SKM-1 treated with dmso at 0.1 percent for 144 hours (cell line): ENCODE data around the gene EGFLAM.
A peak's percentile ranks its signal among the peaks of the same experiment; 100 is the strongest.

Source experiments
- DNase-seq: peaks from one replicate; lab custom pipeline; 2025; ENCODE audit not compliant: unreplicated experiment; lab: John Stamatoyannopoulos, UW

The EGFLAM gene

DNA sequence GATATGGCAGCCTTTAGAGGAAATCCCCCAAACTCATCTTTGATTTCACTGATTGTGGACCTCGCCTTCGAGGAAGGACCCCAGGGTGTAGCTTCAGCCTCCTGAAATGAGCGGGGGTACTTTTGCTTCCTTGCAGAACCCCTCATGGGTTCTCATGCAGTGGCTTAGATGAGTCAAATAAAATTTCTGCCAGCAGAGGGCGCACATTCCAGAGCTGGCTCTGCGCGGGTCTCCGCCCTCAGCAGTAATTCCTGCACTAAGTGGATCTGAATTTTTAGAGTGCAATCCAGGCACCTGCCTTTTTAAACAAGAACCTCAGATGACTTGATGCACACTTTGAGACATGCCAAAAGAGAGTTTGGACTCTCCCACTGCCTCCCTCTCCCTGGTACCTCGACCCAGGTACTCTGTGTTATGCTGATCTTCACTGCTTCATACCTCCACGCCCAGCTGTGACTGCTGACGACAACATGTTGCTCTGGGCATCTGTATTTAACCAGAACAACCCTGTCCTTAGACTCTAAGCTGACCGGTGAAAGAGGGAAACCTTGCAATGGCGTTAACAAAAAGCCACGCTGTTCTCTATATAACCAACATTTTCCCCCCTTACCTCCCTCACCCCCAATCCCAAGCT, 7.3 kb downstream of the EGFLAM start:
- peak; percentile 1 for DNase-seq

DNA sequence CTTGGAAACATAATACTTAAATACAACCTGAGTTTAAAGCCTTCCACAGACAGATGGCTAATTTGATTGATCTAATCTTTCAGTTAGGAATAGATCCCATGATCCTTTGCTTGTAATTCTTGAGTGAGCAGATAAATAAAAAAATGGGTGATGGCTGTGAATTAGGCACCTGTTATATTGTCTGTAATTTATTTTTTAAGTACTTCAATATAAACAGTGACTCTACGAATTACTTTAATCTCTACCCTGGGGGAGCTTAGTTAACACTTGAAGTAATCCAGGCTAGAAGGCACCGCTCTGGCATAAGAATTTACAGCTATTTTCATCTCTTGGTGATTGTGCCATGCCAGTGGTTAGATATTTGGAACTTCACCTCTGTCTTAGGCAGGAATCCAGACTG, 9.0 kb downstream of the EGFLAM start:
- DNase-seq, result no peak

GRCh38 chr5:38273626-38274025, 15.3 kb downstream of the EGFLAM start:
- no peak for DNase-seq

GRCh38 chr5:38274370-38274769, 16.0 kb downstream of the EGFLAM start:
- no peak for DNase-seq

DNA sequence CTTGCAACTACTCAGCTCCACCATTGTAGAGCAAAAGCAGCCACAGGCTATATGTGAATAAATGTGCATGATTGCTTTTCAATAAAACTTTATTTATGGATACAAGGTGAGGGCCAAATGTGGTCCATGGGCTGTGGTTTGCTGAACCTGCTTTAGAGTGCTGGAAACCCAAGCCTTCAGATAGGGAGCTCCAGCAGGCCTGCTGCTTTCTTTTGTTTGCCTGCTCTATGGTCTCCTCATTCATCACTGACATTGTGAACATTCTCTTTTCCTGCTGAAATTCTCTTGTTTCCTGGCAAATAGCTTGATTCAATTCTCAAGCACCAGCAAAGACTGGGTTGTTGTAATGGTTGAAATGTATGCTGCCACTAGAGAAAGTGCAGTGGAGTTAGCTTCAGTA, 26.0 kb downstream of the EGFLAM start:
- no peak for DNase-seq

DNA sequence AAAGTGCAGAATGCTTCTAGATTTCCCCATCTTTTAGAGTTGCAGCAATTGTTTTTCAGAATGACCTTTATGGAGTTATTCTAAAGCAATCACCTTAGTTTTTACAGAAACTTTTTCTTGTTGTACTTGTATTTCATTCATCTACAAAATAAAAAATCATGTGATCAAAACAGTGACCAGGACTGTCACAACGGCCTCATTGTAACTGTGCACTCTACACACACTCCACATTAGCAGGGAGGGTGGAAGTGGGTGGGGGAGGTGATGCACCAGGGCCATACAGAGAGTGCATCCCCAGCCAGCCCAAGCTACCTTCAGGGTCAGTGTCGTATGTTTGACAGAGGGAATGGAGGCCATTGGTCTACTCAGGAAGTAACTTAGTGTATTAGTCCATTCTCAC, 26.9 kb downstream of the EGFLAM start:
- no peak for DNase-seq

DNA sequence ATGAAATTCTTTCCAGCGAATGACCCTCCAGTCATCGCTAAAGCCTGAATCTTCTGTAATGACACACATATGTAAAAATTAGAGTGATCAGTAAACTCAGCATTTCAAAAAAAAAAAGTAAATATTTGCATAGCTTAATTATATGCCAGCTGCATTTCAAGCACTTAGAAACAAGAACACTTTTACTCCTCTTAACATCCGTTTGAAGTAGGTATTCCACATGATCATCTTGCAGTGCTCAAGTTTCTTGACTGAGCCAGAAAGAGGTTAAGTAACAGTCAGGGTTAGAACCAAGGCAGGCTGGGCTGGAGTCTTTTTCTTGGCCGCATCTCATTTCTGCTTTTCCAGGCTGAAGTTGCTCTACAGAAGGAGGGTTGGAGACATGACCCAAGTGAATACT, 27.6 kb downstream of the EGFLAM start:
- DNase-seq, result no peak

- no peak for DNase-seq
Measured at GRCh38 chr5:38287124-38287523, 28.8 kb downstream of the EGFLAM start.

- DNase-seq, result no peak
Measured at GRCh38 chr5:38289457-38289856, 31.1 kb downstream of the EGFLAM start.

DNA sequence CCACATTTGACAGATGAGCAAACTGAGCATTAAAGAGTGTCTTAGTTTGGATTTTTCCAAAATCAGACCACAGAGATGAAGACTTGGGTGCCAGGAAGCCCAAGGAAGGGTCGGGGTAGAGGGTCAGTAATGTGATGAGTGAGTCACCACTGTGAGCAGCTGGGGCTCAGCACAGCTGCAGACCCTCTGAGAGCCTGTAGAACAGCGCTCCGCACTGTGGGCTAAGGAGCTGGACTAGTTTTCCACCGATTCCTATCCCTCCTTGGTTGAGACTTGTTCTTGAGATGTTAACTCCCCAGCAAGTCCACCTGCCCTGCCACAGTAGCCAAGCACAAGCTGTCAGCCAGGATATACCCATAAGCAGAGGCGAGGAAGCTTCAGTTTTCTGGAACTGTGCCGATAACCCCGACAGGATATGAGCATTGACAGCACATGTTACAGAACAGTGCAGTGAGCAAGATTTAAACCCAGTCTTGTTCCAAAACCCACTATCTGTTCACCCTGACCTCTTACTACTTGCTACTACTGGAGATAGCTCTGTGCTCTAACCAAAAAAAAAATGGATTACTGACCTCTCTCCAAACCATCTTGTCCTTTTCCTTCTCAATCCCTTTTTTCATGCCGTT, 31.8 kb downstream of the EGFLAM start:
- no peak for DNase-seq

DNA sequence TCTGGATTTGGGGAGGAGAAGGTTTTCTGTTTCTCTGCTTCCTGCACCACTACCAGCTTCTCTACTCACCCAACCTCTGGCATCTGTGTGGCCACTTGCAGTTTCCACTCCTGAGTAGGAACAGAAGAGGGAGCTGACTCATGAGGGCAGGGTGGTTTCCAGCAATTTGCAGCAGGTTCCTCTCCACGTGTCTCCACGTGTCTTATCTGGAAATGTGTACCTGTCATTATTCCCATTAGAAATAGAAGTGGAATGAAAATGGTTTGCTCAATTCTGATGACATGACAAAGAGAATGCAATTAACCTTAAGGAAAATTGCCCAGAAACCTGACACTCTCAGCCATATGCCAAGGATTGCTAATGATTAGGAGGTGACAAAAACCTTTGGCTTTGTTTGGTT, 33.0 kb downstream of the EGFLAM start:
- no peak for DNase-seq

GRCh38 chr5:38292228-38292627, 33.9 kb downstream of the EGFLAM start:
- no peak for DNase-seq

DNA sequence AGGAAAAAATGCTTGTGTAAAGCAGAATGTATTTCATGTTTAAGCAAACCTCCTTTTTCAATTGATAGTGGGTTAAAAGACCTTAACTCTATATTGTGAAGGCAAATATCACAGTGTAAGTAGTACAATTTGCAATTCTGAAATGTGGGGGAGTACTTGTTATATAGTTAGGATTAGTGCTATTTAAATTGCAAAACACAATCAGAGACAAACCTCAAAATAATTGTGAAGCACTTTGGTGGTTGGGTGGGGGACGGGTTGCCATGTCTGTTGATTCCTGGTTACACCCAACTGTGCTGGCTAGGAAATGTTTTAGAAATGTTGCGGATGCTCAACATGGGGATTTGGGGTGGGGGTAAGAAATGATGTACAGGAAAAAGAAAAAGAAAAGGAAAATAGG, 37.4 kb downstream of the EGFLAM start:
- no peak for DNase-seq

DNA sequence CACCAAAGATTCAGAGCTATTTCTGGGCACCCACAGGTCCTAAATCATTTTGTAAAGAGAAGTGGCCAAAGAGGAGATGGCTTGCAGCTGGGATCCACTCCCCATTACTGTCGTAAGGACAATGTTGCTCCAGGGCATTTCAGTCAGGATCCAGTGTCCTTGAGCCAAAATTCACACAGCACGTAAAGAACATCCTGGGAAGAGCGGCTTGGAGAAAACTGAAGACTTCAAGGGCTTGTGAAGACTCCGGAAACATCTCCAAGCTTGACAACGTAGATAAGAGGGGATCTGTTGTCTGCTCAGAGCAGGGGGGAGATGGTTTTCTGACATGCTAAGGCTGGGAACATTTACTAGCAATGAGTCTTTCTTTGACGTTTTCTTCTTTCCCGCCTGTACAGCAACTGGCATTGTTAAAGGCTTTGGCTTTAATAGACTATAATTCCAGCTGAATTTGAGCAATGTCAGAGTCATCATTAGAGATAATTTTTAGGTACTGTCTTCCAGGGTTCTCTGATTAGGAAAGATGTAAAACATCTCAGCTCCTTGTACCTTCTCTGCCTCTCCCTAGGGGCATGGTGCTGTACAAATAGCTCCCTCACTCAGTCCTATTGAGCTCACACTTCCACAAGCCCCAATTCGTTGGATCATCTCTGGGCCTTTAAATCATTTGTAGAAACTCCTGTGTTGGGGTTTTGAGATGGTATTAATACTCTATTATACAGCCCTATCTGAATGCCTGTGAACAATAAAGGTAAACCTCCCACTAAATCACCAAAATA, 39.7 kb downstream of the EGFLAM start:
- DNase-seq, result no peak

DNA sequence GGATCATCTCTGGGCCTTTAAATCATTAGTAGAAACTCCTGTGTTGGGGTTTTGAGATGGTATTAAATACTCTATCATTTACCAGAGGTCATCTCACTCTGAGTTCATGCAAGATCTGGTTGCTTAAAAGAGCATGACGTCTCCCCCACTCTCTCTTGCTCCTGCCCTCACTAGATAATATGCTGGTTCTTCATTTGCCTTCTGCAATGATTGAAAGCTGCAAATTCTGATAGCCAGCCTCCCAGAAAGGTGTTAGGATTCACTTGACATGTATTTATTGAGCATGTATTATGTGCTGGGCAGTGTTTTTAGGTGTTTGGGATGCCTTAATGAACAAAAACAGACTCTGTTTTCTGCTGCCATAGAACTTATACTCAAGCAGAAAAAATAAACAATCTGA, 41.2 kb downstream of the EGFLAM start:
- no peak for DNase-seq

DNA sequence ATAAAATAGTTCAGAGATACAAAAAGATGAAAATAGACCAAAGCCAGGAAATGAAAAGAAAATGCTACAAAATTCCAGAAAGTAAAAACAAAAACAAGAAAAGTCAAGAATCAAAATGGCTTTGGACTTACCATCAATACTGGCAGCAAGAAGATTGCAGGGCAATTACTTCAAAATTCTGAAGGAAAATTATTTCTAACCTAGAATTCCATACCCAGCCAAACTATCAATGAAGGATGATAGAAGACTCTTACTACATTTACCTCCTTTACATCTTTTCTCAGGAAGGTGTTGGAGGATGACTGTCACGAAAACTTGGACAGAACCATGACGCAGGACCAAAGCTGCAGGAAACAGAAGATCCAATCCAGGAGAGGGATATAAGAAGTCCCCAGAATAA, 46.8 kb downstream of the EGFLAM start:
- DNase-seq, result no peak

GRCh38 chr5:38307845-38308244, 49.5 kb downstream of the EGFLAM start:
- DNase-seq, result no peak

DNA sequence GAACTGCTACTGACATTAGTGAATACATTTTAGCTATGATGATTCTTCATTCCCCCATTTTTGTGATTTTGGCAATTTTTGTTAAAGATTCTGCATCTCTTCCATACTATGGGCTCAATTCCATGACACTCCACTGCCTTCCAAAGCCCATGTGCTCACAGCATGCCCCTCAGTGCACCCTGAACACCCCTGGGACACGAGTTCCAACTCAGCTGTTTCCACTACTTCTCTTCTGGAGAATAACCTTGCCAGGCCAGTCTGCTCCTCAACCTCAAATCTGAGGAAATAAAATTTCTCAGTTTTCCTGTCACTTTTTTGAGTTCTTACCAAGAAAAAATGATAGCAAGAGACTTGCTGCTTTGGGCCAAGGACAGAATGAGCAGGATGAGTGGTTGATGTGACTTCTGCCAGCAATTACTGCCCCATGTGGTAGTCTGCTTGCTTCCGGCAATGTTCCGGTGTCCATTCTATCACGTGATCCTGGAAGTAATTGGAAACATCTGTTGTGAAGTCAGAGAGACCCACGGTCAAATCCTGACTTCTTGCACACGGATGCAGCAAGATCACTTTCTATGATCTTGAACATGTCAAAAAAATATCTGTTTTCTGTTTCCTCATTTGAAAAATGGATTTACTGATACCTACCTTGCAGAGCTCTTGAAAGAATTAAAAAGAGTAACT, 58.3 kb downstream of the EGFLAM start:
- DNase-seq, result no peak

GRCh38 chr5:38317868-38318267, 59.5 kb downstream of the EGFLAM start:
- DNase-seq, result no peak

DNA sequence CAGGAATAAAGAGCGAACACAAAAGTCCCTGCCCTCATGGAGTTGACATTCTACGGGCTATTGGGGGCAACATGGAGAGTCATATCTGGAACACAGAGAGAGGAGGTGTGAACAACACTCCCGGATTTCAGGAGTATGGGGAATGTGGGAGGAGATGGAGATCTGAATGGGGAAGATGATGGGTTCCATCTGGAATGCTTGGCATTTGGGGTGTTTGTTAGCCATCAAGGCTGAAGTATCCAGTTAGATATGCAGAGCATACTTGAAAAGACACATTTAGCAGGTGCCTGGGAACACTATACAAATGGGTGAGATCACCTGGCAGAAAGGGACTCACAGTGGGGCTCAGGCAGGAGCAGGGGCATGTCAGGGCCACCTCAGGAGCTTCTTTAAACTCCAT, 61.1 kb downstream of the EGFLAM start:
- no peak for DNase-seq

- no peak for DNase-seq
Measured at GRCh38 chr5:38321978-38322377, 63.6 kb downstream of the EGFLAM start.
